SIG-M5 treated with dmso at 0.1 percent for 504 hours (cell line): ENCODE measurements around the gene ZNF646.
"Not testable (repeated sequence)": the region's sequence is repeated elsewhere in the genome, so short reads cannot be mapped to it uniquely, and the experiment has no call there.

ENCODE experiments used
- DNase-seq: peaks from one replicate; lab custom pipeline; 2025; ENCODE audit not compliant: unreplicated experiment; lab: John Stamatoyannopoulos, UW

ZNF646 gene

GRCh38 chr16:31084584-31085302, 10.5 kb downstream of the ZNF646 start:
- no peak for DNase-seq

- DNase-seq, result no peak
Measured at GRCh38 chr16:31085411-31085810, 11.2 kb downstream of the ZNF646 start.

GRCh38 chr16:31085873-31086628, 11.8 kb downstream of the ZNF646 start:
- no peak for DNase-seq

GRCh38 chr16:31086629-31086906, 12.3 kb downstream of the ZNF646 start:
- no peak for DNase-seq

DNA sequence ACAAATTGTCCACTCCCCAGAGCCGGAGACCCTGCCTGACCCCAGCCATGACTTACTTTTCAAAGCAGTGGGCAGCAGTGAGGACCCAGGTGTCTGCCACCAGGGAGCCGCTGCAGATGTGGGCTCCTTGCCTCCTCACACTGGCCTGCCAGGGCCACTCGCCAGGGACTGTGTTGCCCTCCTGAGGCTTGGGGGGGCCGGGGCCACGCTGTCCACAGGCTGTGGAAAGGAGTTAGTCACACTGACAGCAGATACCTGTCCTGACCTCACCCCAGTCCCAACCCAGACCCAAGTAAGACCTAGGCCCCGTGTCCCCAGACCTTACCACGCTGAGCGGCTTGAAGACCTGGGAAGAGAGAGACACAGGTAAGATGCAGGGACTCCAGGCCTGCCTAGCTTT, 13.3 kb downstream of the ZNF646 start:
- DNase-seq, result no peak

- no peak for DNase-seq
Measured at GRCh38 chr16:31087971-31088370, 13.7 kb downstream of the ZNF646 start.

DNA sequence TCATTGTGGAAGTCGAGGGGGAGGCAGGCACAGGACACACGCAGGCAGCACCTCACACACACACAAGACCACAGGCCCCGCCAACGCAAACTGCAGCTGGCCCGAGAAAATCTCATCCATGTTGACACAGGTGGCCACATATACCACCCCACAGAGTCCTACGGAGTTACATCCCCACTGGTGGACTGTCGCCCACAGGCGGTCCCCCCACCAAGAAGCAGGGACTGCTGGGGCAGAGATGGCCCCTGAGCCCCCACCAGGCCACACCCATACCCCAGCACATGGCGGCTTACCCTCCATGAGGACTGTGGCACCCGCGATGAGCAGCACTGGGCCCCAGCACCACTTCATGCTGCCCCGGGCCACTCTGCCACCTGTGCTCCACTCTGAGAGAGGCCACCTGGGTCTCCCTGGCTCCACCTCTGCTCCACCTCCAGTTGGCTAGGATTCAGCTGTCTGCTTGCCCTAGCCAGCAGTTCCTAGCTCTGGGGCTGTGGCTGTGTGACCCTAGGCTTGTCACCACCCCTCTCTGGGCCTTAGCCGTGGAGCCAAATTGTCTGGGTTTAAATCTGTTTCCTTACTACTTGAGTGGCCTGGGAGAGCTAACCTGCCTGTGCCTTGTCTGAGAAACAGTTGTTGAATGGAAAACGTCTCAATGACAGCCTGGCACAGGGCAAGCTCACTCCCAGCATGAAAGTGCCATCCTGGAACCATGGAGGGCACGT, 14.4 kb downstream of the ZNF646 start, which contains the start of gene PRSS53:
Gene PRSS53, minus strand, starts transcription at position 485 of the 725 bp plus-strand sequence. Its CDS starts 134 bp downstream, at position 351.
- DNase-seq, result no peak

DNA sequence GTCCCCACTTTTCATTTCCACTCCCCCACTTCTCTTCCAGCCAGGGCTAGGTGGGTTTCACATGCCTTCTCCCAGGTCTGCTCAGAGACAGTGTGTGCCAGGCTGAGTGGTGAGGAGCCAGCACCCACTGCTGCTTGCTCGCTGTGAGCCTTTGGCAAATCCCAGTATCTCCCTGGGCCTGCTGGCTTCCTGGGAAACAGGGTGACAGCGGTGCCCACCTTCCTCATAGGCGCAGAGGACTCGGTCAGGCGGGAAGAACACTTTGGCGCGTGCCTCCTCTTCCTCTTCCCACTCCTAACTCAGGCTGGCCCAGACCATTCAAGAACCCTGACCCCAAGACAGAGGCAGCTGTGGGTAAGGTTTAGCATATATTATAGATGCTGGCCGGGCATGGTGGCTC, 15.0 kb downstream of the ZNF646 start:
- no peak for DNase-seq

GRCh38 chr16:31090540-31090939, 16.3 kb downstream of the ZNF646 start:
- DNase-seq, result no peak

DNA sequence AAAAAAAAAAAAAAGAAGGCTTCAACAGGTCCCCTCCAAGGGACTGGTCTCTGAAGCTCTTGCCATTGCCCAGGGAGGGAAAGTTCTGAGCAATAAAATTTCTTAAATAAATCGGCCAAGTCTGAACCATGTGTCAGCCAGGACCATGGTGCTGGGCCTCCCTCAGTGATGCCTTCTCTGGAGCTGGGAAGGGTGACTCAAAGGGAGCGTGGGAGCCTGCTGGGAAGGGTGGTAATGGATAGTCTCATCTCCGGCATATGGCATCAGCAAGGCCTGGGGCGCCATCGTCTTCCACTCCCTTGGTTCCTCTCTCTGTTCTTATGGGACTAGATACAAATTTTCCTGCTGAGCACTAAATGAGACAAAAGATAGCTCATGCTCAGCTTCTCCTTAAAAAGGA, 18.1 kb downstream of the ZNF646 start:
- DNase-seq, result no peak

GRCh38 chr16:31093132-31093703, 19.0 kb downstream of the ZNF646 start:
- DNase-seq, result peak; percentile 17

- DNase-seq, result no peak
Measured at GRCh38 chr16:31094088-31094423, 19.8 kb downstream of the ZNF646 start.

DNA sequence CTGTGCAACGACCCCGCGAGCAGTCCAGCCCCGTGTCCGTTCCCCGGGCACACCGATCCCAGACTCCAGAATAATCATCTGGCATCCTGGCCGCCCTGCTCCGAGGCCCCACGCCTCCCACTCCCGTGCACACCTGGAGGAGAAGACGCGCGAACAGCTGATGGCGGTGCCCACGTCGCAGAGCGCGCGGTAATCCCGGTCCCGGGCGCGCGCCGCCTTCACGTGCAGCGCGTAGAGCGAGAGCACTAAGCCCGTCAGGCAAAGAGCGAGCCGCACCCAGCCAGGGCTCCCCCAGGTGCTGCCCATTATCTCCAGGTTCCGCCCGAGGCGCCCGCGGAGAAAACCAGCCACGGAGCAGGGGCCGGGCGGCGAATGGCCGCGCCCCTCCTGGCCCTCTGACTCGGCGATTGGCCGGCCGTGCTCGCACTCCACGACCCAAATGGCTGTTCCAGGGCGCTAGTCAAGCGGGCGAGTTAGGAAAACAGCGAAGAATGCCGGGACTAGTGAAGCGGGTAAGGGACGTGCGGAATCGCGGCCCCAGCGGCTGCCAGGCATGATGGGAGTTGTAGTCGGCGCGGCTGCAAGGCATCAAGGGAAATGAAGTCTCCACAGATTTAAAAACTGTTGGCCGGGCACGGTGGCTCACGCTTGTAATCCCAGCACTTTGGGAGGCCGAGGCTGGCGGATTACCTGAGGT, 20.4 kb downstream of the ZNF646 start, which contains the start of gene VKORC1:
Gene VKORC1, minus strand, starts transcription at position 374 of the 697 bp plus-strand sequence. Its CDS starts 68 bp downstream, at position 306.
- DNase-seq, result peak; percentile 97

DNA sequence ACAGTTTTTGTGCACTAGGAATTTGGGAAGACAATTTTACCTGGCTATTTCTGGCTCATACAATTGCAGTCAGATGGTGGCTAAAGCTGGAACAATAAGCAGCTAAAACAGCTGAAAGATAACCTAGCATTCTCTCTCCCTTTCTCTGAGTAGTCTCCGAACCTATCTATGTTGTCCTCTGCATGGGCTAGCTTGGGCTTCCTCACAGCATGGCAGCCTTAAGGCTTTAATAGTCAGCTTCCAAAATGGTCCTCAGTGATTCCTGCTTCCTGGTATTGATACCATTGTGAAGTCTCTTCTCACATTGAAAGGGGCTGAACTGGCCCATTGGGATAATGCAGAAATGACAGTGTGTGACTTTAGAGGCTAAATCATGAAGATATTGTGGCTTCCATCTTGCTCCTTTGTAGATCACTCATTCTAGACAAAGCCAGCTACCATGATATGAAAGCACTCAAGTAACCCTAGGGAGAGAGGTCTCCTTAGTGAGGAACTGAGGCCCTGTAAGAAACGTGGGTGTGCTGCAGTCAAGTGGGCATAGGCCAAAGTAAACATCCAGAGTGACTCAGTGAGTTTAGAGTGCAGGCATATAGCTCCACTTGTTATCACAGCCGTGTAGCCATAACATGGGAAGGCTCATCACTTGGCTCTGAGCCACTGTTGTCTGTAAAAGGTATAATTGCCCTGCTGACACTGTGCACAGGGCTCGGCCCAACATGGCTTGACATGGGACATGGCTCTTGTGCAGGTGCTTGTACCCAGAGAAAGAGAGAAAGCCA, 25.8 kb downstream of the ZNF646 start:
- DNase-seq, result no peak

- DNase-seq, result not testable (repeated sequence)
Measured at GRCh38 chr16:31100876-31101641, 26.8 kb downstream of the ZNF646 start.

DNA sequence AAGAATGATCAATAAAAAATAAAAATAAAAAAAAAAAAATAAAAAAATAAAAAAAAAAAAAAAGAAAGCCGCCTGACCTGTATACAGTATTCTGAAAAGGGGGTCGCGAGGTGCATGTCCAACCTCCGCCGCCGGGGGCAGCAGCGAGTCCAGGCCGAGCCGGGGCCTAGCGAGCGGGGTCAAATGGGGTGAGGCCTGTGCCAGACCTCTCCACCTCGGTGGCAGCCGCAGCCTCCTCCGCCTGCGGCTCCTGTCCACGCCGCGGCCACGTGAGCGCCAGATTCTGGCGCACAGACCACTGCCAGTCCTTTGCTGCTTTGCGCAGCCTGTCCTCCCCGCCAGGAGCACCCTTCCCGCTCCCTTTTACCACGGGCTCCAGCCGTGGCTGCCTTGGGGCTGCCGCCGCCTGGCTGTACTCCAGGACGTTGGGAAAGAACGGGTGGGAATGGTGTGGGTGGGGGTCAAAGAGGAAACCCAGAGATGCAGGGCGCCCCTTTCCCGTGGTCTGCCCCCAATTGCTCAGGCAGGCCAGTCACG, 31.5 kb downstream of the ZNF646 start:
- peak; percentile 38 for DNase-seq

DNA sequence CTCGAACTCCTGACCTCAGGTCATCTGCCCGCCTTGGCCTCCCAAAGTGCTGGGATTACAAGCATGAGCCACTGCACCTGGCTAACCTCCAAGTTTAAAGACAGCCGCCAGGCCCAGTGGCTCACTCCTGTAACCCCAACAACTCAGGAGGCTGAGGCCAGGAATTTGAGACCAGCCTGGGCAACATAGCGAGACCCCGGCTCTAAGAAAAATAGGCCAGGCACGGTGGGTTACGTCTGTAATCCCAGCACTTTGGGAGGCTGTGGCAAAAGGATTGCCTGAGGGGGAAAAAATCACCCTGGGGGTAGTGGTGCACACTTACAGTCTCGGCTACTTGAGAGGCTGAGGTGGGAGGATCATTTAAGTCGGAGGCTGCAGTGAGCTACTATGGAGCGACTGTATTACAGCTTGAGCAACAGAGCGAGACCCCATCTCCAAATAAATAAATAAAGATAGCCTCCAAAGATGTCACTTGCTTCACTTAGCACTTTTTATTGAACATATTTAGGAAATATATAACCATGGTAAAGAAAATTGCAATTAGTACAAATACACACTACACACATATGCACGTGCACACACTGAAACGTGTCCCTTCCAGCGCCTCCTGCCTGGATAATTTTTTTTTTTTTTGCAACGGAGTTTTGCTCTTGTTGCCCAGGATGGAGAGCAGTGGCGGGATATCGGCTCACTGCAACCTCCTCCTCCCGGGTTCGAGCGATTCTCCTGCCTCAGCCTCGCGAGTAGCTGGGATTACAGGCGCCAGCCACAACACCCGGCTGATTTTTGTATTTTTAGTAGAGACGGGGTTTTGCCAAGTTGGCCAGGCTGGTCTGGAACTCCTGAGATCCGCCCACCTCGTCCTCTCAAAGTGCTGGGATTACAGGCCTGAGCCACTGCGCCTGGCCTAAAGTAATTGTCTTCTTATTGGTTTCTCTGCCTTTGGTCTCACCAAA, 32.6 kb downstream of the ZNF646 start:
- DNase-seq, result no peak

DNA sequence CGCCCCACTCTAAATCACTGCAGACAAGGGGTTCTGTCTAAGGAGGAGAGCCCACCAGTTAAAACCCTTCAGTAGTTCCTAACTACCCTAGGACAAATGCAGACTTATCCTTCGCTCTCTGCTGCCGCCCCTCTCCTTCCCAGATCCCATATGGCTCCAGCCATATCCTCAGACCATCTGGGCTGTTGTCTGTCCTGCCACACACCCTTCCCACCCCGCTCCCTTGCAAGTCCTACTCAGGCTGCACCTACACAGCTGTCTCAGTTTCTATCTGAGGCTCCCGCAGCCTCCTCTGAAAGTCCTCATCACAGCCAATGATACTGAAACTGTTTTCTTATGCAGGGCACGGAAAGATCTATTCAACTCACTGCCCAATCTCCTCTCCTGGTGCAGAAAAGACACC, 33.2 kb downstream of the ZNF646 start:
- DNase-seq, result no peak
